WERI-Rb-1 (cell line): ENCODE measurements around the gene C4BPA.

Experiments used
- DNase-seq: peaks from one replicate; pipeline ENCODE4 v3.0.0-alpha.2; 2020
- H3K27ac ChIP-seq: fragments of 250-450 bp; sonication (Bioruptor Pico); 2 replicates; pipeline ENCODE4 v1.5.1; 2020; ENCODE audit warnings: mild to moderate bottlenecking, moderate library complexity
- H3K27me3 ChIP-seq: fragments of 250-450 bp; sonication (Bioruptor Pico); 2 replicates; pipeline ENCODE4 v1.5.1; 2021; ENCODE audit warnings: mild to moderate bottlenecking, low read depth, moderate library complexity; ENCODE audit not compliant: insufficient read depth, severe bottlenecking
- H3K36me3 ChIP-seq: fragments of 250-450 bp; sonication (Bioruptor Pico); 2 replicates; pipeline ENCODE4 v1.5.1; 2020; ENCODE audit warnings: mild to moderate bottlenecking, moderate library complexity
- H3K4me3 ChIP-seq: 2 replicates; pipeline ENCODE4 v1.5.1; 2011; ENCODE audit warnings: low read depth, mild to moderate bottlenecking, control low read depth, low read length
- H3K9me3 ChIP-seq: fragments of 250-450 bp; sonication (Bioruptor Pico); 2 replicates; pipeline ENCODE4 v1.5.1; 2021; ENCODE audit warnings: mild to moderate bottlenecking, moderate library complexity; ENCODE audit not compliant: severe bottlenecking
- TF ChIP-seq, protein P1 (sequence below): IDR thresholded peaks from 2 replicates; pipeline ENCODE4 v1.5.1; 2011; ENCODE audit warnings: low read depth, mild to moderate bottlenecking, control low read depth, inconsistent platforms, low read length

The C4BPA gene

DNA sequence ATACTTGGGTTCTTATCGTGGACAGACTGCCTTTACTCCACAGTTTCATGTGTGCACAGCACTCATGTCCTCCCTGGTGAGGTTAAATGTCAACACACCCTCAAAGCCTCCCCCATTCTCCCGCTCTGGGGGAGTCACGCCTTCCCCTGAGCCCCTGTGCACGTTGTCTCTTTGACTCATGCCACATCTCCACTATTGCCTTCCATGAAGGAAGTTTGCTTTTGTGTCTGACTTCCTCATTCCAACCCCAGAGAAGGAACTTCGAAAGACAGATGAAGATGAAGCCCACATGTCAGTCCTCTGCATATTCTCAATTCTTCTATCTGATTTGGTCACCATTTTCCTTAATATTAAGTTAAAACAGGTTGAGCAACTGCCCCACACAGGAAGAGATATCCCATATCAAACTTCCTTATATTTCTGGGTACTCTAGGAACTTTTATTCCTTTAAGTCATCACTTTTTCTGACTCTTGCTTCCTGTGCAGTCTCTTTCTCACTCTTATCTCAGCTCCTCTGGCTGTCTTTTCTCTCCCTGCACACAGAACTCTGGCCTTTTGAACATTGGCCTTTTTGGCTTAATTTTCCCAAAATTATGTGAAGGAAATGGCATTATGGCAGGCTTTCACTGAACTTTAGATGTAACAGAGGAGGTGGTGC, 41.5 kb downstream of the C4BPA start:
- H3K27me3 ChIP-seq, result peaks cover 63% of the 10 kb centered on the region
- no peak for DNase-seq
- no peak overlapping the region for H3K27ac ChIP-seq
- H3K36me3 ChIP-seq, result no peaks in the 10 kb centered on the region
- H3K4me3 ChIP-seq, result no peak overlapping the region
- no peaks in the 10 kb centered on the region for H3K9me3 ChIP-seq
- TF ChIP-seq, protein P1, sequence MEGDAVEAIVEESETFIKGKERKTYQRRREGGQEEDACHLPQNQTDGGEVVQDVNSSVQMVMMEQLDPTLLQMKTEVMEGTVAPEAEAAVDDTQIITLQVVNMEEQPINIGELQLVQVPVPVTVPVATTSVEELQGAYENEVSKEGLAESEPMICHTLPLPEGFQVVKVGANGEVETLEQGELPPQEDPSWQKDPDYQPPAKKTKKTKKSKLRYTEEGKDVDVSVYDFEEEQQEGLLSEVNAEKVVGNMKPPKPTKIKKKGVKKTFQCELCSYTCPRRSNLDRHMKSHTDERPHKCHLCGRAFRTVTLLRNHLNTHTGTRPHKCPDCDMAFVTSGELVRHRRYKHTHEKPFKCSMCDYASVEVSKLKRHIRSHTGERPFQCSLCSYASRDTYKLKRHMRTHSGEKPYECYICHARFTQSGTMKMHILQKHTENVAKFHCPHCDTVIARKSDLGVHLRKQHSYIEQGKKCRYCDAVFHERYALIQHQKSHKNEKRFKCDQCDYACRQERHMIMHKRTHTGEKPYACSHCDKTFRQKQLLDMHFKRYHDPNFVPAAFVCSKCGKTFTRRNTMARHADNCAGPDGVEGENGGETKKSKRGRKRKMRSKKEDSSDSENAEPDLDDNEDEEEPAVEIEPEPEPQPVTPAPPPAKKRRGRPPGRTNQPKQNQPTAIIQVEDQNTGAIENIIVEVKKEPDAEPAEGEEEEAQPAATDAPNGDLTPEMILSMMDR, result no peak

DNA sequence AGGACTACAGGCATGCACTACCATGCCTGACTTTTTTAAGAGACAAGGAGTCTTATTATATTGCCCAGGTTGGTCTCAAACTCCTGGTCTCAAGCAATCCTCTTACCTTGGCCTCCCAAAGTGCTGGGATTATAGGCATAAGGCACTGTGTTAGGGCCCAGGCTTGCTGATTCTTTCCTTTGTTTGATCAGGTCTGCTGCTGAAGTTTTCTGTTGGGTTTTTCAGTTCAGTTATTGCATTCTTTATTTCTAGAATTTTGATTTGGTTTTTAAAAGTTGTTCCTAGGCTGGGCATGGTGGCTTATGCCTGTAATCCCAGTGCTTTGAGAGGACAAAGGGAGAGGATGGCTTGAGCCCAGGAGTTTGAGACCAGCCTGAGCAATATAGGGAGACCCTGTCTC, 47.9 kb downstream of the C4BPA start:
- TF ChIP-seq, protein P1, result no peak
- DNase-seq, result no peak
- Histone ChIP-seq H3K4me3 (no peak overlapping the region), H3K27me3 (peaks cover 57% of the 10 kb centered on the region), H3K9me3 (peaks cover 6% of the 10 kb centered on the region), H3K36me3 (no peaks in the 10 kb centered on the region), H3K27ac (no peak overlapping the region)

DNA sequence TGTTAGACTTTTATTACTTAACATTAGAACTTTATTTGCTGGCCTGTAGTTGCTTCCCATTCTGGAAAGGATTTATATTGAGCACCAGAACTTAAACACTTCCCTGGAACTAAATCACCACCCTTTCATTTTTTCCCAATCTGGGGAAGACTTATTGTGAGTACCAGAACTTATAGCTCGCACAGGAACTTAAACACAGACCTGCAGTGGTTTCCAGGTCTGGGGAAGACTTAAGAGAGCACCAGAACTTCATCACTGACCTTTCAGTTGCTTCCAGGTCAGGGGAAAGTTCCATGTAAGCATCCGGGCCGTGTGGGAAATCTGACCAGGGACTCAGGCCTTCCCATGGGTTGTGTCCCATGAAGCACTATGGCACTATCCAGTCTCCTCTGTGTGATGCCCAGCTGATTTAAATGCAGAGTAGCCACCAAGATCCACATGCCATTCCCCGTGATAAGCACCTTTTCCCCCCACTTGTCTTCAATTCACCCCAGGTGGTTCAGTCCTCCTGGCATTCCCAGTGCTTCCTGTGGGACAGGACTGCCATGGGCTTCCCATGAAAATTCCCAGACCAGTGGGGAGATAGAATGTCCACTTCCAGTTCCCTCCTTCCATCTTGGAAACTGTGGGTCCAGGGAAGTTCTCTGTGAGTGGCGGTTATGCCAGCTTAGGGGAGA, 48.9 kb downstream of the C4BPA start:
- H3K36me3 ChIP-seq, result no peaks in the 10 kb centered on the region
- peaks cover 6% of the 10 kb centered on the region for H3K9me3 ChIP-seq
- TF ChIP-seq, protein P1, result no peak
- H3K27me3 ChIP-seq, result peaks cover 62% of the 10 kb centered on the region
- no peak overlapping the region for H3K27ac ChIP-seq
- H3K4me3 ChIP-seq, result no peak overlapping the region
- no peak for DNase-seq

DNA sequence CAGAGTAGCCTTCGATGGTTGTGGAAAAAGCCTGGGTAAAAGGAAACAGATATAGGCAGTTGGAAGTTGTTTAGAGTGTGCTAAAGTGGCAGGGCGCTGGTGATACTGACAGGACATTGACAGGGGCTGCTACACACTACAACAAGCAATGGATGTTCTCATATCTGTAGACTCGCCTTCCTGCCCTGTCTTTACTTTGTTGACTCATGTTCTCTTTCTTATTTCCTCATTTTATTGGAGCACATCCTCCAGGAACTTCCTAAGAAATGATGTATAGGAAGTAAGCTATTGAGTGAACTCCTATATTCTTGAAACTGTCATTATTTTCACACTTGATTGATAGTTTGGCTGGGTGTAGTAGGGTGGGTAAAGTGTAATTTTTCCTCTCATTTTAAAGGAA, 51.0 kb downstream of the C4BPA start:
- no peak overlapping the region for H3K4me3 ChIP-seq

DNA sequence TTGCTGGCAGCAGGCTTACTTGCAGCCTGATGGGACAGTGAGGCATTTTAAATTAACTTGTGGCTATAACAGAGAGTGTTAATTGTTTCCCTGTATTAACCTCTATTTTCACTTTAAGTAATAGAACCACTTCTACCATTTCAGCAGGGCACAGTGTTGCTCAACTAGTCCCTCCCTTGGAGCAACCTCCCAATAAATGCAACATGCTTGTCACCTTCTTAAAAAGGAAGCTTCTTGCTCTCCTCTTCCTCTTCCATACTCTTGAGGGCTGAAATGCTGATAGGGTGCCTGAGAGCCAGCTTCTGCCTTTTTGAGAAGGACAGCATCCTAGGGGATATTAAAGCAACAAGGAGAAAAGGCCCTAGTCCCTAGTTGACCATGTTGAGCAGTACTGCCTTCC, 52.1 kb downstream of the C4BPA start:
- peaks cover 6% of the 10 kb centered on the region for H3K9me3 ChIP-seq
- DNase-seq, result no peak
- TF ChIP-seq, protein P1, result no peak
- H3K27ac ChIP-seq, result no peak overlapping the region
- H3K4me3 ChIP-seq, result no peak overlapping the region
- peaks cover 81% of the 10 kb centered on the region for H3K27me3 ChIP-seq
- H3K36me3 ChIP-seq, result no peaks in the 10 kb centered on the region

More for the DNA sequence above, 51.0 kb downstream of the C4BPA start:
- TF ChIP-seq, protein P1, result no peak
- Histone ChIP-seq H3K9me3 (peaks cover 6% of the 10 kb centered on the region), H3K27ac (no peak overlapping the region), H3K36me3 (no peaks in the 10 kb centered on the region), H3K27me3 (peaks cover 76% of the 10 kb centered on the region)
- no peak for DNase-seq
